DMS114 treated with DMSO at 0.1 percent for 48 hours (cell line): Measurements from ENCODE around the gene CHD9NB.

Experiments used
- DNase-seq: peaks from one replicate; lab custom pipeline; 2025; ENCODE audit not compliant: unreplicated experiment; lab: John Stamatoyannopoulos, UW

CHD9NB gene

DNA sequence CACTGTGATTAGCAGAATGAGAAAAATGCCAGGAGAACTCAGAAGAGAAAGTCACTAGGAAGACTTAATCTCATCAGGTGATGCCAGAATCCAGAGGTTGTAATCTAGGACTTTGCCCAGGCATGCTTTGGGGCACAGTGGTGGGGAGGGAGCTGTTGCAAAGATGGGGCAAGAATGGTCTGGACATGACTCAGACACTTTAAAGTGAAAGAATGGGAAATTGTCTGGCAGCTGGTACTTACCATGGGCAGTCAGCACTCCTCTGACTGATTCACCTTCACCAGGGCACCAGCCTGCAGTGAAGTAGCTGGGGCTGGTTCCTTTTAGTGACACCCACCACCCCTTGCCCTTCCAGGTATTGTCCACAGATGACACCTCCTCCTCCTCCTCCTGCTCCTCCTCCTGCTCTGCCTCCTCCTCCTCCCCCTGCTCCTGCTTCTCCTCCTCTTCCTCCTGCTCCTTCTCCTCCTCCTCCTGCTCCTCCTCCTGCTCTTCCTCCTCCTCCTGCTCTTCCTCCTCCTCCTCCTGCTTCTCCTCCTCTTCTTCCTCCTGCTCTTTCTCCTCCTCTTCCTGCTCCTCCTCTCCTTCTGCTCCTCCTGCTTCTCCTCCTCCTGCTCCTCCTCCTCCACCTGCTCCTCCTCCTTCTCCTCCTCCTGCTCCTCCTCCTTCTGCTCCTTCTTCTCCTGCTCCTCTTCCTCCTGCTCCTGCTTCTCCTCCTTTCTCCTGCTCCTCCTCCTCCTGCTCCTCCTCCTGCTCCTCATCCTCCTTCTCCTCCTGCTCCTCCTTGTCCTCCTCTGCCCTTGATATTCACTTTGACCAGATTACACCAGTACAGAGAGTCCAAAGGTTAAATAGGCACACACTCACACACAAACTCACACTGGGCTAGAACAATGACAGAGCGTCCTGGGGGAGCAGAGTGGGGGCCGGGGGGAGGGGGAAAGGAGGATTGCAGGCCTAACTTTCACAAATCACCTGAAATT, at the start of gene CHD9NB:
Gene CHD9NB (minus strand): TSS at position 379 of the 983 bp plus-strand sequence. CDS start 8,739 bp downstream, outside the sequence.
- DNase-seq = peak; percentile 24

DNA sequence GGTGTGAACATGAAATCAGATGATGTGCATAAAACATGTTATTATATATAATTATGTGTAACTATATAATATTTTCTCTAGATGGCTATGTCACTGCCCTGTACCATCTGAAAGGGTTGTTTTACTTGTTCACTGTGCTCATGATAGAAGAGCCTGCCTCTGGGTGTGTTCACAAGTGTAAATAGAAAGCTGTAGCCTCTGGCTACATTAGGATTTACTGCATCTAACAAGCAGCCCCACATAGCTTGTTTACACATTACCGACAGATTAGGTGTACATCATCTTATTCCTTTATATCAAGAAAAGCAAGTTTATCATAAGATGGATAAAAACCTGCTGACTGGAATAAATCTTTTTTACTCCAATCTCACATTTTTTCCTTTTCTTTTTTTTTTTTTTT, 48.2 kb upstream of the CHD9NB start:
- DNase-seq = no peak

DNA sequence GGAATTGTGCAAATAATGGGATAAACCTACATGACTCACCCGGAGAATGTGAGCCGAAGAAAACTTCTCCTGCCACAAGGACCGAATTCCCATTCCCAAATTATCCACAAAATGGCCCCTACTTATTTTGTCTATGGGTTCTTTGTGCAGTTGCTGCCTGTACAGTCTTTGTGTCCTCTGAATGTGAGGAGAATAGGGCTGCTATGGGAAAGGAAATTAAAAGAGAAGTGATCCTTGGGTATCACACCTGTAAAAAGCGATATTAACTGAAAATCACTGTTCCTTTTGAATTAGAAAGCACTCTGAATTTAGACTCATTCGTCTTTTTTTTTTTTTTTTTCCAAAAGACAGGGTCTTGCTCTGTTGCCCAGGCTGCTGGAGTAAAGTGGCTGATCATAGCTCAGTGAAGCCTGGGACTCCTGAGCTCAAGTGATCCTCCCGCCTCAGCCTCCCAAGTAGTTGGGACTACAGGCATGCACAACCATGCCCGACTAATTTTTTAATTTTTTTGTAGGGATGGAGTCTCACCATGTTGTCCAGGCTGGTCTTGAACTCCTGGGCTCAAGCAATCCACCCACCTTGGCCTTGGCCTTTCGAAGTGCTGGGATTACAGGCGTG, 47.5 kb upstream of the CHD9NB start:
- DNase-seq = no peak

DNA sequence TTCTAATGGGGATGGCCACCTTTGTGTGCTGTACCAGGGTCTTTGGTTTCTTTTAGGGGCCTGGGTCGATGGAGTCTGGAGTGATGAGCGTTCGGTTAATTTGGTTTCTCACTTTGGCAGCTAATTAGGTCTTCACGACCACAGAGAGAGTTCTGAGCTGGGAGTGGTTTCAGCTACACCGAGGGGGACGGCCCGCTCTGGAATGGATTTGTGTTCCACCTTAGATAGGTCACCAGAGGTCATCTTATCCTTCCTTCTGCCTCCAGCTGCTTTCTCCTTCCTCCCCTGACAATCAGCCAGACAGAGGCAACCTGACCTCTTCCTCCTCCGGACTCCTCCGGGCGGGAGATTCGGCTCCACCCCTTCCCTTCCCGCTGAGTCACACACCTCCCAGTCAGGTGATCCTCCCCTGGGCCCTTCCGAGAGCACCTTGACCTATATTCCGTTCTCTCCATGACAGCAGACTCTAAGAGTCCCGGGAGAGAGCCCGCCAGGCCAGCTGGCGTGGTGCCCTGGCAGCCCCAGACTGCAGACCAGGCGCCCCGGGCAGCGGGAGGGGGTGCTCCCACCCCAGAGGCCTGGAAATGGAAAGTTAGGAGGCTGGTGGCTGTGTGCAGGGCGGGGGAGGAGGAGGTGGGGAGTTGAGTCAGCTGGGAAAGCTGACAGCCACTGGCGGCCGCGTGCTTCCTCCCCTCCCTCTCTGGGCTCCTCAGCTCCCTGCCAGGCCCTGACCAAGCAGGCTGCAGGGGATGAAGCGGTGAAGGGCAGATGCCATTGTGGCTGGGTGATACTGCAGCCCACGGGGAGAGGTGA, 46.8 kb upstream of the CHD9NB start:
- no peak for DNase-seq

DNA sequence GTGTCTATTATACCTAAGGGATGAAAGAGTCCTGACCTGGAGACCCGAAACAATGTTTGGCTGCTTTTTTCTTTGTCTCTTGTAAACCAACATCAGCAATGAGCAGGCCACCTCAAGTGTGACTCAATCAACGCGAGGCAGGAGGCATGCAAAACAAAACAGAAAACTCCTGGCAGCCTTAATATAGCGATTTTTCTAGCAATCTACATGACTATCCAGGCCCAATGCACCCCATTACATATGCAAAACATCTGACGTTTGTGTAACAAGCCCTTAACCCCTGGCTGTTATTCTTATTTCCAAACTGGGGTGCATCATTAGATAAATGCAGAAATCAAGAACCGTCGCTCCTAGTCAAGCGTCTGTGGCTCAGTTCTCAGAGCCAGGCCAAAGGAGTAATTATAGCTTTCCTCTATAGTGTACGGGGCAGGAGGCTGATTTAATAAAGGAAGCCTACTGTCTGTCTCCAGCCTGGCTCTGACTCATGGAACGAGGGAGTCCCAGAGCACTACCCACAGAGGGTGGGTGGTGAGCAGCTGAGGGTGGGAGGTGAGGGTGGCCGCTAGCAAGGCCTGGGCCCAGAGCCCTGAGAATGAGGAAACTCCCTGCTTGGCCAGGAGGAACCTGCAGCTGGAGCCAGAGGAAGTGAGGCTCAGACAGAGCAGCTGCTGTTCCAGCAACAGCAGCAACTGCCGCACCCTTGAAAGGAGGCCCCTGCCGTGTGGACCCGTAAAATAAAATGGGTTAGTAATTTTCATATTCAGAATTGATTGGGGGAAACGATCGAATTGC, 46.0 kb upstream of the CHD9NB start:
- DNase-seq = no peak

DNA sequence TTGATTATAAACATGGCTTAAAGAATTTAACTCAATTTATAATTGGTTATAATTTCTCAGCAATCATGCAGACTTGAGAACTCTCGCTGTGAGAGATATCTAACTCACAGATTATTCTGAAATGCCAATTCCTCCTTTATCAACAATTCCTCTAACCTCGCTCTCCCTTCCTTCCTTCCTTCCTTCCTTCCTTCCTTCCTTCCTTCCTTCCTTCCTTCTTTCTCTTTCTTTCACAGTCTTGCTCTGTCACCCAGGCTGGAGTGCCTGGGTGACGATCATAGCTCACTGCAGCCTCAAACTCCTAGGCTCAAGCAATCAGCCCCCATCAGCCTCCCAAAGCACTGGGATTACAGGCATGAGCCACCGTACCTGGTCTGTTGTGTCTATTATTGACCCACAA, 44.5 kb upstream of the CHD9NB start:
- no peak for DNase-seq

DNA sequence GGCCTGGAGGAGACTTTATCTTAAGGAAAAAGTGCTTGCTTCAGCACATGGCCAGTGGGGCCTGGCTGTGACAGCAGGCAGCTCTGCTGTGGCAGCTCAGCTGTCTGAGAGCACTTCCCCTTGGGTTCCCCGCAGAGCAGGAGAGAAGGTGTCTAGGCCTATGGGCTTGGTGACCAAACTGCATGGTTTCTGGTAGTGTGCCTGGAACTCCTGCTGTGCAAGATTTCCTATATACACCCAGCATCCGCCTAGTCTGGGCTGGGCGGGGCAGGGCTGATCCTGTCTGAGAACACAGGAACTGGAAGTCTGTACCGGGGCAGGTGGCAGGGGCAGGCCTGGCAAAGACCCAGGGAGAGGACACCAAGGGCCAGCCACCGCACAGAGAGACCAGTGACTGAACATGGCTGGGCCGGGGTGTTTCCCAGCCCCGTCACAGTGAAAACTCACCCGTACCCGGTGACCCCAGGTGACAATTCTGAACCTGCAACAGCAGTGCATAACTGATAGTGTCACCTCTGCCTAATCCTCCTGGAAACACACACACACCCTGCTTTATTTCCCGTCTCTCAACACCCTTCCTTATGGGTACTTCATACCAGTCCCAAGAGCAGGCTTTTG, 41.4 kb upstream of the CHD9NB start:
- no peak for DNase-seq

DNA sequence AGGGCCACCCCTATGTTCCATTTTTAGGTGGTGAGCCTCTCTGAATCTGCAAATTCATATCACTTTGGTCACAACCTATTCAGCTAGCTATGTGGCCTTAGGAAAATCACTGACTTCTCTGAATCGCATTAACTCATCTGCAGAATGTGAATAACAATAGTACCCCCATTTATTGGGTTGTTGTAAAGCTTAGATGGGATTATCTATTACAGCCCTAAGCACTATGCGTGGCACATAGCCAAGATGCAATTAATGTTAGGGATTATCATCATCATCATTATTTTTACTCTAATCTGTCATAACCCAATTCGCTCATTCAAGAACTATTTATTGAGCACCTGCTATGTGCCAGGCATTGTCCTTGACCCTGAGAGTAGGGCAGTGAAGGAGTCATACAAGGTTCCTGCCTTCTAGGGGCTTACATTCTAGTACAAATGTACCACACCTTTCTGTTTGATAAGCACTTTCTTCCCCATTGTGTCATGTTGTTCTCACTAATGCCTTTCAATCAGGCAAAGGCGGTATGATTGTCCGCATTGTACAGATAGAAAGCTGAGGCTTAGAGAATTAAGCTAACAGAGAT, 40.6 kb upstream of the CHD9NB start:
- no peak for DNase-seq

DNA sequence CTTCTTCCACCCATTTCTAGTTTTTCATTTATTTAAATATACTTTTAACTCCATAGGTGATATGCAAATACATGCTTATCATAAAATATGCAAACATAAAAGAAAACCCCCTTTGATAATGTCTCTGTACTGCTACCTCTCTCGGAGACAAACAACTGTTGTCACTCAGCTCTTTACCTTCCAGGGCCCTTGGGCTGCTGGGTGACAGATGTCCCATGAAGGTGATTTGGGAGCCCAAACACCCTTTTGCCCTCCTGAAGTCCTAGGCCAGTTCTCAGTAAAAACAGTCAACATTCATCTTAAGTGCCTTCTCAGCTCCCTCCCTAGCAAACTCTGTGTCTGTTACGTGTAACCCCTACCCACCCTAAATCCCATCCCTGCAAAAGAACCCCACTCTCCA, 39.6 kb upstream of the CHD9NB start:
- no peak for DNase-seq

DNA sequence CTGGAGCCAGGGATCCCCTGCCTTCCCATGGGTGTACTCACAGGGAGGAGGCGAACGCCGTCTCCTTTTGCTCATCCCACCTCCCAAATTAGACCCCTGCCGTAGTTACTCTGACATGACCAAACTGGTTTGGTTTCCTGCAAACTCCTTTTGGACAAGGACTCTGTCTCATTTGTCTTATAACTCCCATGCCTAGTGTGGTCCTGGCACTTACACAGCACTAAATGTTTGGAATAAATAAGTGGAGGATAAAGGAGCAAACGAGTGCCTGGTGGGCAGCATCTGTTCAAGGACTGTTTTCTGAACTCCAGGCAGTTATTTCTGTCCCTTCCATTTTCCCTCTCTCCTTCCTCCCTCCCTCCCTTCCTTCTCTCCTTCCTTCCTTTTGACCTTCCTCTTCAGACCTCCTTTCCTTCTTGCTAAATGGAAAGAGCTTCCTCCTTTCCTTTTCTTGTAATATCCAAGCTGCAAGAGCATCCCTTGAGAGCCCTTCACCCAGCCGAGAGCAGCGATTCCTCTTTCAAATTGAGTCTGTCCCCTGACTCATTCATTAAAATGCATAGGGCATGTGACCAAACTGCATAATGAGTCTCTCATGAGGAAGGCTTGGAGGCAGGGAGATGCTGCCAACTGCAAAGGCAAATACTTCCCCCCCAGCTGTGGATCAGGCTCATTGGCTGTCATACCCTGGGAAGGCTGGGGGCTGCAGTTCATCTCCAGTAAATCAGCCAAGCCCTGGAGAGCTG, 38.9 kb upstream of the CHD9NB start:
- no peak for DNase-seq

DNA sequence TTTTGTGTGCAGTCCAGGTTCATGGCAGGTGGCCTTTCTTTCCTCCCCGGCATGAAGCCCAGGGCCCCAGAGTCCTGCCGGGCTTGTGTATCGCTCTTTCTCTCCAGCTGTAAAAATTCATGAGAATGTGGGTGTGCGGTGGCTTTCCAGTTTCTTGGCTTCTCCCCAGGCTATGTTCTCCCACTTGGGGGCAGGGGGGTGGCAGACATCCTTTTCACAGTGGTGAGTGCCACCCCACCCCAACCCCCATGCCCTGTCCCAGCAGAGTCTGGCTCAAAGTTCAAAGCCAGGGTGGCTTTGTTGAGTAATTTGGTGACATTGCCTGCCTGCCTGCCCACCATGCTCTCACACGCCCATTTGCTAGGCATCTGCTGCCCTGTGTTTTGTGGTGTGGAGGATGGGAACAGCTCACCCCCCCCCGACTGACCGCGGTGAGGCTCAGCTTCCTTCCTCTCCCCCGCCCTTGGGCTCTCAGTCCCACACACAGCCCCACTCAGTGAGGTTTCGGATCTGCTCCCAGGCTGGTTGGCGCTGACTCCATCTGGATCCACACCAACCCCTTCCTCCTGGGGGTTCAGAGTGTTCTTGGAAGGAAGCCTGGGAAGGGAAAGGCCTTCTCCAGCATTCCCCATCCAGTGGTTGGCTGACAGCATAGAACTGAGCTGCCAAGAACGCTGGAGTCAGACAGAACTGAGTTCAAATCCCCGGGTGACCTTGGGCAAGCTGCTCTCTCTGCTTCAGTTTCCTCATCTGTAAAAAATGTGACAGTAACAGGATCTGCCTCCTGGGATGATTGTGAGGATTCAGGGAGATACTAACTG, 38.1 kb upstream of the CHD9NB start:
- no peak for DNase-seq

DNA sequence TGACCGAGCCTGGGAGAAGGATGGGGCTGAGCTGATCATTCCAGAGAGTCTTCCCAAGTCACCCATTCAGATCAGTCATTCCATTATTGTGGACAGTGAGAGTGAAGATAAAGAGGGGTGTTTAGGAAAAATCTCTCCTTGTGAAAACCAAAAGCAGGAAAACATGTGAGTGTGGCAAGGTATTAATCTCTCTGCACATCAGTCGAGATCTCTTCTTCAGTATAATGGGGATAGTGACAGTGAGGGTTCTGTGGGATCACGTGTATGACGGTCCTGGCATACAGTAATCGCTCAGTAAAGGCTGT, 37.5 kb upstream of the CHD9NB start:
- no peak for DNase-seq

DNA sequence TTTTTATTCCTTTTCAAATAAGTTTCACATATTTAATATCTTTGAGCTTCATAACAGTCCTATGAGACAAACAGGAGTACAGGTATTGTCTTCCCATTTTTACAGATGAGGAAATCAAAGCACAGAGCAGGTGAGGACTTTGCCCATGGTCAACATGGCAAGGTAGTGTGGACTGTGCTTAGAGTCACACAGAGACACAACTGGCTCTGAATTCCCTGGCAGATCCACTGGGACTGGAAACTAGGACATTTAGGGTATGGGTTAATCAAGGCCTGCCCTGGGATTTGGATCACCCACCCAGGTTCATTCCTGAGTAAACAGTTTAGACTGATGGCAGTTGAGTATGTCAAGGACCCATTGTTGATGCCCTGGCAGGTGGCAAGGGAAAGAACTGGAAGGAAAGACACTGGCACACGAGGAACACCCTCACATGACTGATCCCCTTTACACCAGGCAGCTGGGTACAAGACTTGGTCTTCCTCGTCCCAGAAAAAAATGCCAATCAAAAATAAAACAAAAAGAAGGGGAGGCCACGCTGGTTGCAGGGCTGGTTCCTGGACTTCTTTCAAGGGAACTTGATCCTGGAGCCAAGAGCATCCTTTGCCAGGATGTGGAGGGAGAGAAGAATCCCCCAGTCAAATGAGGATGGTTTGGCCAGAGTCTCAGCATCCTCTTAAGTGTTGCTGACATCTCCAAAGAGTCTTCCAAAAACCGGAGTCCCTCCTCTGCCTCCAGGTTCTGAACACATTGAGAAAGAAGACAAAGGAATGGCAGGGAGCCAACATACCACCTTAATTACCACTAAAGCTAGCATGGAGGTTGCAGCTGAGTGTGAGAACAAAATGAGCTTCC, 37.0 kb upstream of the CHD9NB start:
- no peak for DNase-seq

DNA sequence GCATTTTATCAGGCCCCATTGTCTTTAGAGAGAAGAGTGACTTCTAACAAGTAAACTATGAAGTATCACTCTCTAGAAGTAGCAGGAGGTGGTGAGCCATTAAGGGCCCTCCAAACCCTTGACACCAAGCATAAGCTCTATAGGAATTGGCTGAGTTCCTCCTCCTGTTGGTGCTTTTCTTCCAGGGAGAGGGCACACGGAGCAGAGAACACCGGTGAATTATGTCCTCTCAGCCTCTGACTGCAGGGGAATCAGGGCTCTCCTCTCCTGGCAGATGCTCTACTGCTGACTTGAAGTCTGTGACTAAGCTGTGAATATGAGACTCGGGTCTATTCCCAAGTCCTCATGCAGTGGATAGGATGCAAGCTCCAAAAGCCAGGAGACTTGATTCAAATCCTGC, 34.4 kb upstream of the CHD9NB start:
- DNase-seq = no peak

DNA sequence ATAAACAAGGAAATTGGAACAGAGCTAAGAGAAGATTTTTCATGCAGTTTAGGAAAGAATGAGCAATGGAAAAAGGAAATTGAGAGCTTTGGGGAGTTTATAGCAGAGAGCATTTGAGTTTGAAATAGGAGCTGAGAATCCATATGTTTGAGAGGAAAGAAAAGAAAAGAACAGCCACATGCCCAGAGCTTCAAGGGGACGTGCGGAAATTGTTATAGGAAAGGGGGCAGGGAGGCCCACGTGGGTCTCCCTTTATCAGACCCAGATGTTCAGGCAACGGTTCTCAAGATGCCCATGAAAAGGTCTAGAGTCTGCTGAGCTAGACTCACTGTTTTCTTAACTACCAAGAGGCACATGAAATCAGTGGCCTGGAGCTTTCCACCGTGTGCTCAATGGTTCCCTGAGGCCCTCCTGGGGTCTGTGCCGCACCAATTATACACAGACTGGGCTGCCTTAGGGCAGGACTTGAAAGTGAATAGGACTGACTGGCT, 33.3 kb upstream of the CHD9NB start:
- DNase-seq = no peak

DNA sequence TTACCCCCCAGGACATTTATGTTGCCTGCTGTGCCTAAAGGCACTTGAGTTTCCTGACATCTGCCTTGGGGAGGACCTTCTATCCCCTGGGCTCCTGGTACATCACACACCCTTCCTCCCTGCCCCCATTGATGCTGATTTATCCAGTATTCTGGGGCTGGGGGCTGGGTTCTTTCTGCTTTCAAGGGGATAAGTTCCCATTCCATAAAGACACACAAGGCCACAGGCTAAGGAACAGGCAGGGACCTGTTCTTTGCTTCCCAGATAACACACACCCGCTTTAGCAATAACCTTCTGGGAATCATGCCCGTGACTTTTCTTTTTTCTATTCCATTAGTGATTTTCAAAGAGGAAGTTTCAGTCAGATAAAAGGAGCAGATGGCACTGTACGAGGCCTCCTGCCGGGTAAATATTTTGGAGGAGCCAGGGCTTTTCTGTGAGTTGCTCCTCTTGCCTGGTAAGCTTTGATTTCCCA, 32.7 kb upstream of the CHD9NB start:
- no peak for DNase-seq

DNA sequence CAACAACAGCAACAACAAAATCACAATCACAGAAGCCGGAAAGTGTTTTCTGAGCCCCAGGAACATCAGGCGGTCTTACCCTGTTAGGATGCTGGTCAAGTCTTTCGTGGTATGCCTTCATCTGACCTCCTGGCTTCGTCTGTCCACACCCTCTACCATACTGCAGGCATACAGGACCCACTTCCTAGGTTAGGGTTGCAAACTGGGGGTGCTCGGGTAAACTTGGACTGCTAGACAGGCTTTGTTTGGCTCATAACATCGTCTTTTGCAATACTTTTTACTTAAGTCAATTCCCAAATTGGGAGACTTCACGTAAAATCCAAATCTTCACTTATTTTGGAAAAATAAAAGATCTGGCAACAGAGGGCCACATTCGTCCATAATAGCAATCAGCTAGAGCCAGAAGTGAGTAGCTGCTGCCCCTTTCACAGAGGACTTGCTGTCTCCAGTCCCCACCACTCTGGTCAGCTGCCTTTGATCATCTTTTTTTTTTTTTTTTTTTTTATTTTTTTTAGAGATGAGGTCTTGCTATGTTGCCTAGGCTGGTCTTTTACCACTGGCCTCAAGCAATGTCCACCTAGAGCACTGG, 32.1 kb upstream of the CHD9NB start:
- DNase-seq = no peak
